HG02798 (cell line): ENCODE results near the gene LHFPL2.
"Not testable (repeated sequence)": the region's sequence is repeated elsewhere in the genome, so short reads cannot be mapped to it uniquely, and the experiment has no call there.

Experiments used
- ATAC-seq: cut with Tn5 transposase; IDR thresholded peaks from one replicate; pipeline ENCODE4 v1.9.1; 2021; ENCODE audit warnings: mild to moderate bottlenecking; ENCODE audit not compliant: unreplicated experiment, poor library complexity

The LHFPL2 gene

GRCh38 chr5:78624011-78624541 lies 24.5 kb downstream of the LHFPL2 start:
- ATAC-seq = no peak

GRCh38 chr5:78622302-78622971 lies 26.1 kb downstream of the LHFPL2 start:
- ATAC-seq = no peak

- ATAC-seq = no peak
These were observed 27.3 kb downstream of the LHFPL2 start for GRCh38 chr5:78621291-78621738.

GRCh38 chr5:78620119-78620518 lies 28.5 kb downstream of the LHFPL2 start:
- ATAC-seq = not testable (repeated sequence)

GRCh38 chr5:78618303-78618702 lies 30.3 kb downstream of the LHFPL2 start:
- ATAC-seq = no peak

- ATAC-seq = no peak
These were observed 32.9 kb downstream of the LHFPL2 start for GRCh38 chr5:78615697-78616096.

- no peak for ATAC-seq
These were observed 33.8 kb downstream of the LHFPL2 start for GRCh38 chr5:78614816-78615215.

- ATAC-seq = no peak
These were observed 34.8 kb downstream of the LHFPL2 start for GRCh38 chr5:78613756-78614155.

- no peak for ATAC-seq
These were observed 35.4 kb downstream of the LHFPL2 start for GRCh38 chr5:78613151-78613533.

- no peak for ATAC-seq
These were observed 36.1 kb downstream of the LHFPL2 start for GRCh38 chr5:78612227-78613150.

- ATAC-seq = no peak
These were observed 37.4 kb downstream of the LHFPL2 start for GRCh38 chr5:78611126-78611605.

GRCh38 chr5:78610636-78611035 lies 37.9 kb downstream of the LHFPL2 start:
- no peak for ATAC-seq

GRCh38 chr5:78610163-78610583 lies 38.4 kb downstream of the LHFPL2 start:
- ATAC-seq = no peak

GRCh38 chr5:78607864-78608263 lies 40.7 kb downstream of the LHFPL2 start:
- ATAC-seq = no peak

GRCh38 chr5:78606241-78606640 lies 42.3 kb downstream of the LHFPL2 start:
- ATAC-seq = no peak

- no peak for ATAC-seq
These were observed 43.0 kb downstream of the LHFPL2 start for GRCh38 chr5:78605611-78606010.

- no peak for ATAC-seq
These were observed 43.8 kb downstream of the LHFPL2 start for GRCh38 chr5:78604689-78605285.

- no peak for ATAC-seq
These were observed 44.9 kb downstream of the LHFPL2 start for GRCh38 chr5:78603636-78604175.

- ATAC-seq = no peak
These were observed 46.2 kb downstream of the LHFPL2 start for GRCh38 chr5:78602400-78602799.

GRCh38 chr5:78601559-78602314 lies 46.8 kb downstream of the LHFPL2 start:
- ATAC-seq = no peak
